Osteocyte (in vitro differentiated cells): ENCODE data around the gene SH2D3A. TPM values are rescaled to one million over a fixed set of nuclear protein-coding genes. Genes with fewer than 3 reads are reported as not detected.

Experiments used
- DNase-seq: peaks from one replicate; pipeline ENCODE4 v3.0.0; 2021; ENCODE audit warnings: mixed read lengths; ENCODE audit not compliant: unreplicated experiment; ENCODE audit errors: extremely low spot score
- H3K27ac Mint-ChIP-seq: one replicate; pipeline ENCODE4 v1.8.0; 2021; ENCODE audit warnings: mild to moderate bottlenecking, mixed read lengths; ENCODE audit not compliant: unreplicated experiment
- H3K27me3 Mint-ChIP-seq: one replicate; pipeline ENCODE4 v1.8.0; 2021; ENCODE audit warnings: mixed read lengths; ENCODE audit not compliant: unreplicated experiment
- H3K36me3 Mint-ChIP-seq: one replicate; pipeline ENCODE4 v1.8.0; 2021; ENCODE audit warnings: mixed read lengths; ENCODE audit not compliant: unreplicated experiment
- H3K4me1 Mint-ChIP-seq: one replicate; pipeline ENCODE4 v1.8.0; 2021; ENCODE audit warnings: mixed read lengths; ENCODE audit not compliant: unreplicated experiment
- H3K4me3 Mint-ChIP-seq: one replicate; pipeline ENCODE4 v1.8.0; 2021; ENCODE audit warnings: mild to moderate bottlenecking, moderate library complexity, mixed read lengths; ENCODE audit not compliant: unreplicated experiment
- H3K9me3 Mint-ChIP-seq: one replicate; pipeline ENCODE4 v1.8.0; 2021; ENCODE audit warnings: mixed read lengths; ENCODE audit not compliant: unreplicated experiment
- total RNA-seq: library from RNA; stranded (reverse); gene quantifications from 2 replicates; pipeline ENCODE4 v1.2.1, GENCODE V29; 2021
- TF ChIP-seq, protein P1 (sequence below): fragments of 200-600 bp; sonication (generic); IDR thresholded peaks from 2 replicates; pipeline ENCODE4 v1.5.0; 2021; ENCODE audit warnings: antibody characterized with exemption, mild to moderate bottlenecking, moderate library complexity

The SH2D3A gene
- total RNA-seq, 1 donor from 2014 or later, result not detected

DNA sequence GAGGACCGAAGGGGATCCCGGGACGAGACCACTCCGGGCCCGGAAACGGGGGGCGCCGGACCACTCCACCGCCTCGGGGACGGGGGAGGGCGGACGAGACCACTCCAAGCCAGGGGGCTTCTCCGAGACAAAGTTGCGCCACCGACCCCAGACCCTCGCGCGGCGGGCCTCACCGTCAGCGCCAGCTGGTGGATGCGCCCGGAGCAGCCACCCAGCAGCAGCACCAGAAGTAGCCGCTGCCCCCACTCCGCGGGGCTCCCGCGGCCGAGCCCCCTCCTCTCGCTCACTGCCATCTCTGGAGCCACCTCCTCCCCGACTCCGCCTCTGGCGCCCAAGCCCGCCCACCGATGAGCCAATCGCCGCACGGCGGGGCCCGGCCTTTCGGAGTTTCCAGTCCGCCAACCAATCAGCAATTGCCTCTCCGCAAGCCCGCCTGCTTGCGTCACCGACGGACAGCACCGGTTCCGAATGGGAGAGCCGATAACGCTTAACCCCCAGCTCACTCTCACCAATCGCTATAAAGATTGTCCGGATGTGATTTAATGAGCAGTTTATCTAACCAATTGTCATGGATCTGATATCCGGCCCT, 29.9 kb downstream of the SH2D3A start, which contains the start of gene GPR108:
TSS of gene GPR108 (minus strand) at position 297 of the 589 bp plus-strand sequence. CDS start at position 293, 4 bp downstream.
- H3K27ac Mint-ChIP-seq, result peak within 1 kb of the TSS; percentile 97
- peak; percentile 100 for DNase-seq
- H3K4me1 Mint-ChIP-seq, result peaks cover 44% of the 10 kb centered on the region
- H3K36me3 Mint-ChIP-seq, result peaks cover 3% of the 10 kb centered on the region
- H3K27me3 Mint-ChIP-seq, result no peaks in the 10 kb centered on the region
- H3K9me3 Mint-ChIP-seq, result no peaks in the 10 kb centered on the region
- H3K4me3 Mint-ChIP-seq, result peak within 1 kb of the TSS; percentile 95
- TF ChIP-seq, protein P1, sequence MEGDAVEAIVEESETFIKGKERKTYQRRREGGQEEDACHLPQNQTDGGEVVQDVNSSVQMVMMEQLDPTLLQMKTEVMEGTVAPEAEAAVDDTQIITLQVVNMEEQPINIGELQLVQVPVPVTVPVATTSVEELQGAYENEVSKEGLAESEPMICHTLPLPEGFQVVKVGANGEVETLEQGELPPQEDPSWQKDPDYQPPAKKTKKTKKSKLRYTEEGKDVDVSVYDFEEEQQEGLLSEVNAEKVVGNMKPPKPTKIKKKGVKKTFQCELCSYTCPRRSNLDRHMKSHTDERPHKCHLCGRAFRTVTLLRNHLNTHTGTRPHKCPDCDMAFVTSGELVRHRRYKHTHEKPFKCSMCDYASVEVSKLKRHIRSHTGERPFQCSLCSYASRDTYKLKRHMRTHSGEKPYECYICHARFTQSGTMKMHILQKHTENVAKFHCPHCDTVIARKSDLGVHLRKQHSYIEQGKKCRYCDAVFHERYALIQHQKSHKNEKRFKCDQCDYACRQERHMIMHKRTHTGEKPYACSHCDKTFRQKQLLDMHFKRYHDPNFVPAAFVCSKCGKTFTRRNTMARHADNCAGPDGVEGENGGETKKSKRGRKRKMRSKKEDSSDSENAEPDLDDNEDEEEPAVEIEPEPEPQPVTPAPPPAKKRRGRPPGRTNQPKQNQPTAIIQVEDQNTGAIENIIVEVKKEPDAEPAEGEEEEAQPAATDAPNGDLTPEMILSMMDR, result no peak

DNA sequence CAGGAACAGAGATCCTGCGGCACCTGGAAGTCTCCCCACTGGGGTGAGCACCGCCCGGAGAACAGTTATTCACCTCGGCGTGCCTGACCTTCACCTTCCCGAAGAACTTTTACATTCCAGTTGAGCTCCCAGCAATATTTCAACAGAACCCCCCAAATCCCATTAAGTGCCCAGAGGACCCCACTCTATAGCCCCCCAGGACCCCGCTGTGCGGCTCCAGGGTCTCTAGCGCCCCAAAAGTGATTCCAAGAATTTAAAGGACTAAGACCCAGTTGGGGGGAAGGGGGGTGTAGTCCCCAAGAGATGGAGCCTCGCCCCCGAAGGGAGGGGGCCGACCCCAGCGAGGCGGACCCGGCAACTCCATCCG, 30.3 kb downstream of the SH2D3A start:
- no peaks in the 10 kb centered on the region for H3K27me3 Mint-ChIP-seq
- peak overlapping the region; percentile 92 for H3K27ac Mint-ChIP-seq
- TF ChIP-seq, protein P1, result peak; percentile 28
- peaks cover 5% of the 10 kb centered on the region for H3K36me3 Mint-ChIP-seq
- H3K4me1 Mint-ChIP-seq, result peaks cover 41% of the 10 kb centered on the region
- no peak for DNase-seq
- H3K9me3 Mint-ChIP-seq, result no peaks in the 10 kb centered on the region
- peak overlapping the region; percentile 95 for H3K4me3 Mint-ChIP-seq

DNA sequence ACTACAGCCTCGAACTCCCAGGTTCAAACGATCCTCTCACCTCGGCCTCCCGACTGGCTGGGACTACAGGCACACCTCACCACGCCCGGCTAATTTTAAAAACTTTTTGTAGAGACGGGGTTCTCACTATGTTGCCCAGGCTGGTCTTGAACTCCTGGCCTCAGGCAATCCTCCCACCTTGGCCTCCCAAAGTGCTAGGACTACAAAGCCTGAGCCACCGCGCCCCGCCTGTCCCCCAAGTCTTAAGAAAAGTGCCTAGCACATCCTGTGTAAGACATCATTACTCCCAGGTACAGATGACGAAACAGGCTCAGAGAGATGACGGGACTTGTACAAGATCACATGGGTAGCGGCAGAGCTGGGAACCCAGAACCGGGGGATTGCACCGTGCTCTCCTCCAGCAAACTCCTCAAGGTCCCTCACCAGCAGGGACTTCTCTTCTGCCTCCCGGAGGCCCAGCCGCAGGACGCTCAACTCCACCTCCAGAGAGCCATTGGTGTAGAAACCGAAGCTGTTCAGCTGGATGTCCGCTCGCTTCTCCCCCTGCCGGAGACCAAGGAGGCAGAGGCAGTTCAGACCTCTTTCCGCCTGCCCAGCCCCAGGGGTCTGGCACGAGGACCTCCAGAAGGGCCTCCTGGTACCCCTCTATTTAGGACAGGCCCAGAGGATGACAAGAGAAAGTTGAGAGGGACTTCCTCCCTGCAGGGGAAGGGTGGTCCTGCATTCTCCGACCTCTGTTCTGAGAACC, 30.9 kb downstream of the SH2D3A start:
- Mint-ChIP-seq H3K27me3 (no peaks in the 10 kb centered on the region), H3K36me3 (peaks cover 5% of the 10 kb centered on the region), H3K4me3 (peak overlapping the region; percentile 95), H3K27ac (peak overlapping the region; percentile 92), H3K9me3 (no peaks in the 10 kb centered on the region), H3K4me1 (peaks cover 37% of the 10 kb centered on the region)
- TF ChIP-seq, protein P1, result peak; percentile 75
- peak; percentile 92 for DNase-seq

DNA sequence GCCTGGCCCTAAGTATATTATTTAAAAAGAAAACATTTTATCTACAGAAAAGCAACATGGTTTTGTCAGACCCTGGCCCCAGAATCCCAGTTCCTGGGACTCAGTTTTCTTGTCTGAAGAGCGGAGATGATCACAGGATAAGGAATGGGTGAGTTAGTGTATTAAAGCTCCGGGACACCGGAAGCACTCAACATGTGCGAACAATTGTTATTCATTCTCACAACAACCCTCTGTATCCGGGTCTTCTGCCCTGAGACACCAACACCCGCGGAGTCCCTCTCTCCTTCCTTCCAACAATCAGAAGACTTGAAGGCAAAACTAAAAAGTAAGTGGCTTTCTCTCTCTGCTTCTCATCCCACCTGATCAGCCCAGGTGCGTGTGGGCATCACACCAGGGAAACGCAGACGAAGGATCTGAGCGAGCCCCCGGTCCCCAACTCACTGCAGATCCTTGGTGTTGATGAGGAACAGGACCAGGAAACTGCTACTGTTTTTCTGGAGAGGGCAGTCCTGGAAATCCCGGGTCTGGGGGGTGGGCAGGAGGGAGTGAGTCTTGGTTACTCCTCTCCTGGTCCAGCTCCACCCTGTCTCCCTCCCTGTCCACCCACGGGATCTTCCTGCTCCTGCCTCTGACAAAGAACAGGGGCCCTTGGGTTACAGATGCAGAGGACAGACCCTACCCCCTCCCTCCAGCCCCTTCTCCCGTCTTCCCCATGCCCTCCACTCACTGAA, 31.9 kb downstream of the SH2D3A start:
- Mint-ChIP-seq H3K36me3 (peaks cover 5% of the 10 kb centered on the region), H3K4me3 (peak overlapping the region; percentile 95), H3K27ac (peak overlapping the region; percentile 92), H3K9me3 (no peaks in the 10 kb centered on the region), H3K27me3 (no peaks in the 10 kb centered on the region), H3K4me1 (peaks cover 30% of the 10 kb centered on the region)
- DNase-seq, result no peak
- TF ChIP-seq, protein P1, result no peak
